RWPE1 (cell line): Measurements from ENCODE around the gene GPC3.
A peak's percentile ranks its signal among the peaks of the same experiment; 100 is the strongest.
"Not testable (repeated sequence)": the region's sequence is repeated elsewhere in the genome, so short reads cannot be mapped to it uniquely, and the experiment has no call there.

ENCODE experiments used
- CTCF ChIA-PET: fragments of 350-600 bp; sonication (Branson Sonifier 250); formaldehyde crosslinking; extraction: SDS; loops from one replicate; lab custom pipeline; 2021; lab: Yijun Ruan, JAX
- POLR2A ChIA-PET: fragments of 400-600 bp; formaldehyde crosslinking; extraction: SDS; loops from one replicate; lab custom pipeline; 2020; ENCODE audit warnings: antibody characterized with exemption; ENCODE audit not compliant: low non-redundant PET; lab: Yijun Ruan, JAX
- DNase-seq: peaks from one replicate; pipeline ENCODE4 v3.0.0; 2012; ENCODE audit warnings: low spot score
- H3K27ac ChIP-seq: fragments of 450-650 bp; 2 replicates; pipeline ENCODE4 v1.5.1; 2017
- TF ChIP-seq, protein P1 (sequence below): fragments of 450-650 bp; conservative IDR thresholded peaks from 2 replicates; pipeline ENCODE4 v1.5.1; 2017; ENCODE audit warnings: low read depth, mild to moderate bottlenecking

The GPC3 gene

DNA sequence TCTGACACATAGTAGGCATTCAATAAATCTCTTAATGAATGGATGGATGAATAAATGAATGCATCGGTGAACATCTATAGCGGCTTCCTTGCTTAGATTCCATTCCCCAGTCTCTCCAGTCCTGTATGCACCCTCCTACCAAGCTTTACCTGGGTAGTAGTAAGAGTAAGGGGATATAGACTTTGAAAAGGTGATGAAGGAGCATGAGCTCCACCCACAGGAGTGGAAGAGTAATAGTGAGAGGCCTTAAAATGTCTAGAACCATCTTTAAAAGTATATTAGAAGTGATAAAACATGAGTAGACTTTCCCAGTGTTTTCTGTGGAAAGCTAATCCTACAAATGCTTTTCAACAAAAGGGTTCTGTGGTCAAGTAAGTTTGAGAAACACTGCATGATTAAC is 35.5 kb upstream of the GPC3 start:
- no peak for DNase-seq
- ChIA-PET POLR2A (no interaction called here), CTCF (interaction anchor here (0.7 to 0.8 kb wide), 2 partner anchors 58 to 229 kb away, joined by 3 to 4 read pairs; no protein-coding TSS in a partner anchor)
- no peak overlapping the region for H3K27ac ChIP-seq
- TF ChIP-seq, protein P1, sequence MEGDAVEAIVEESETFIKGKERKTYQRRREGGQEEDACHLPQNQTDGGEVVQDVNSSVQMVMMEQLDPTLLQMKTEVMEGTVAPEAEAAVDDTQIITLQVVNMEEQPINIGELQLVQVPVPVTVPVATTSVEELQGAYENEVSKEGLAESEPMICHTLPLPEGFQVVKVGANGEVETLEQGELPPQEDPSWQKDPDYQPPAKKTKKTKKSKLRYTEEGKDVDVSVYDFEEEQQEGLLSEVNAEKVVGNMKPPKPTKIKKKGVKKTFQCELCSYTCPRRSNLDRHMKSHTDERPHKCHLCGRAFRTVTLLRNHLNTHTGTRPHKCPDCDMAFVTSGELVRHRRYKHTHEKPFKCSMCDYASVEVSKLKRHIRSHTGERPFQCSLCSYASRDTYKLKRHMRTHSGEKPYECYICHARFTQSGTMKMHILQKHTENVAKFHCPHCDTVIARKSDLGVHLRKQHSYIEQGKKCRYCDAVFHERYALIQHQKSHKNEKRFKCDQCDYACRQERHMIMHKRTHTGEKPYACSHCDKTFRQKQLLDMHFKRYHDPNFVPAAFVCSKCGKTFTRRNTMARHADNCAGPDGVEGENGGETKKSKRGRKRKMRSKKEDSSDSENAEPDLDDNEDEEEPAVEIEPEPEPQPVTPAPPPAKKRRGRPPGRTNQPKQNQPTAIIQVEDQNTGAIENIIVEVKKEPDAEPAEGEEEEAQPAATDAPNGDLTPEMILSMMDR = no peak

DNA sequence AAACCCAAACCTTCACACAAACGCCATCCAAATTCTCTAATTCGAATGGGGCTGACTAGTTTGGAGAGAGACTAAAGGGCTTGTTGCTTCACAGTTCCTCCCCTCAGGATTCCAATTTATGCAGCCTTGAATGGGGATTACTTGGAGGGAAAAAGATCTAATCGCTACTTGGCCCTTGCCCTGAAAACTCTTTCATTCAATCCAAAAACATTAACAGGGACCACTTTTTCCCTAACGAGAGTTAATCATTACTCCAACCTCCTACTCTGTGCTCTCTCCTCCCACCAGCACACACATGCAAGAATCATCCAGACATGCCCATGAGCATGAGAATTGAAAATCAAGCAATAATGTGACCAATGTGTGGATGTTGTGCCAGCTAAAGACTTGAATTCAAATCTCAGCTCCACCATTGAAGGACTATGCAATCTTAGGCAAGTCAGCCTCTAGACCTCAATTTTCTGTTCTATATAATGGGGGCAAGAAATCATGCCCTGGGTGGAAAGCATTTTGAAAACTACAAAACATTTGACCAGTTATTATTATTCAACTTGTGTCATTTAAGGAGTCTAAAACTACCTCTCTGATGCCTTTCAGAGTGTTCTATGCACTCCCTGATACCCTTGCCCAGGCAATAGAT is 34.3 kb upstream of the GPC3 start:
- ChIA-PET CTCF (no interaction called here), POLR2A (no interaction called here)
- TF ChIP-seq, protein P1 = no peak
- no peak for DNase-seq
- no peak overlapping the region for H3K27ac ChIP-seq

DNA sequence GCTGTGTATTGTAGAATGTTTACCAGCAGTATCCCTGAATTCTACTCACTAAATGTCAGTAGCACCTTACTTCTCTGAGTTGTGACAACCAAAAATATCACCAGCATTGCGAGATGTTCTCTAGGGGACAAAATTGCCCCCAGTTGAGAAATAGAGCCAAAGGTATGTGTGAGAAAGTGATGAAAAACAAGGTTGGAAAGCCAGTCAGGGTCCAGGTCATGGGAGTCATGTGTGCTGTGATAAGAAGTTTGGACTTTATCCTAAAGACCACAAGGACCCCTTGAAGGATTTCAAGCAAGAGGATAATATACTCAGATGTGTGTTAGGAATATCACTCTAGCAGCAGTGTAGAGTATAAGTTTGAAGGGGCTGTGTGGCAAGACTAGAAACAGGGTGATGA is 30.9 kb upstream of the GPC3 start:
- DNase-seq, H3K27ac ChIP-seq, POLR2A ChIA-PET, CTCF ChIA-PET: not testable (repeated sequence)

DNA sequence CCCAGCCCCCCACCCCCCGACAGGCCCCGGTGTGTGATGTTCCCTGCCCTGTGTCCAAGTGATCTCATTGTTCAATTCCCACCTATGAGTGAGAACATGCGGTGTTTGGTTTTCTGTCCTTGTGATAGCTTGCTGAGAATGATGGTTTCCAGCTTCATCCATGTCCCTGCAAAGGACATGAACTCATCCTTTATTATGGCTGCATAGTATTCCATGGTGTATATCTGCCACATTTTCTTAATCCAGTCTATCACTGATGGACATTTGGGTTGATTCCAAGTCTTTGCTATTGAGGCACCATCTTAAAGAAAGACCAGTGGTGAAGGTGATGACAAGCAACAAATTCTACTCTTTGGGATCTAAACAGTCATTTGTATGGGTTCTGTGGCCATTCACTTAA is 30.1 kb upstream of the GPC3 start:
- POLR2A ChIA-PET, H3K27ac ChIP-seq, DNase-seq, CTCF ChIA-PET: not testable (repeated sequence)

DNA sequence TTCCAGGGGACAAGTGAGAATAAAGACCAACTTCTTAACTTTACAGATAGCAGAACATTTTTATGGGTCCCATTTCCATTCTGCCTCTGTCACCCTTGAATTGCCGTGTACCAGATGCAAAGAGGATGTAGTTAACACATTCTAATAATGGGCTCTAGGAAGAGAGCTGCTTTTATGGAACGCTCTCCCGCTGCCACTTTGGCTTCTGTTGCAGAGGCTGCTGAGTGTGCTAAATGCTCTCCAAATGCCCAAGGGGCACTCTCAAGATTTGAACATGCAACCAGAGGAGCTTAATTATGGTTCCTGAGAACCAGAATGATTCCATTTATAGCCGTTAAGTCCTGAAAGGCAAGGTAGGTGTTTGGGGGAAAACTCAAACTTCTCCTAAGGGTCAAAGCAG is 28.1 kb upstream of the GPC3 start:
- TF ChIP-seq, protein P1 = no peak
- H3K27ac ChIP-seq = no peak overlapping the region
- no peak for DNase-seq
- POLR2A ChIA-PET = no interaction called here
- CTCF ChIA-PET = no interaction called here

DNA sequence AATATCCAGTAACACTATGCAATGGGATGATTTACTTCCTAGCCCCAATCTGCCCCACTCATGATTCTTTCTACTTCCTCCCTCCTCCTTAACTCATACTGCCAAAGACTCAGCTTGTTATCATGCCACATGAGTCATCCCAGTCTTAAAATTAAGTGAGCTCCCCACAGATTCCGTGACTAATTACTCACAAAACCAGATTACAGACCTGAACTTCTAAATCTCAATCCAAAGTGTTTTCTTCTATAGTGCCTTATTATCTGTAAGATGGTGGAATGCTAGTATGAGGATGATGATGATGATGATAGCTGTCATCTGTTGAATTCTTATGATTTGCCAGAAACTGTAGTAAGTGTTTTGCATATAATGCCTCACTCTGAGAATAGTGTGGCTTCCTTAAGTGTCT is 27.7 kb upstream of the GPC3 start:
- CTCF ChIA-PET = no interaction called here
- TF ChIP-seq, protein P1 = no peak

DNA sequence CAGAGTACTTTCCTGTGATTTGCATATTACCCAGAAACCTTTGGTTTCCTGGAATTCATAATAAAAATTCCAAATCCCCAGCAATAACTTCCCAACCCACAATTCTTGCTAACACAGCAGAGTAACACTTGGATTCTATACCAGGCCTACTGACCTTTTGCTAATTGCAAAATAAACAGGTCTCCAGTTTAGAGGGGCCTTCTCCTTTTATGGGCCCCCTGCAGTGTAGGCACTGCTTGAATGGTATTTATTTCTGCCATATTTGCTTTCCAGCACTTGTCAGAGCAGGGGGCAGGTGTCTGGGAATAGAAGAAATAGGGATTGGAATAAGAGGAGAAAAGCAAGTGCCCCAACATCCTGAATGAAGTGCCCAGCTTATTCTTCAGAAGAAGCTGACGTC is 25.3 kb upstream of the GPC3 start:
- POLR2A ChIA-PET = no interaction called here
- CTCF ChIA-PET = no interaction called here
- DNase-seq = no peak
- TF ChIP-seq, protein P1 = no peak
- no peak overlapping the region for H3K27ac ChIP-seq

More for the DNA sequence above, 27.7 kb upstream of the GPC3 start:
- POLR2A ChIA-PET = no interaction called here
- no peak overlapping the region for H3K27ac ChIP-seq
- DNase-seq = peak; percentile 19
